Heart left ventricle (tissue), 16 donors: ENCODE data around the gene CNTN5. TPM values are rescaled to one million over a fixed set of nuclear protein-coding genes. Genes with fewer than 3 reads are reported as not detected.

Experiments
- ATAC-seq, 4 donors: fragments of 200-7000 bp; cut with Tn5 transposase; one replicate each; pipeline ENCODE4 v1.9.1; 2020 to 2022; ENCODE audit warnings: moderate library complexity in 4 of 4, mild to moderate bottlenecking in 3 of 4, moderate number of reproducible peaks in 1 of 4
- DNase-seq, 5 donors: peaks; one replicate each; pipeline ENCODE4 v3.0.0-alpha.2; 2020
- H3K27ac ChIP-seq, 12 donors: fragments of 200-600 bp; sonication (generic) in 4 of 12; one replicate each; pipeline versions ENCODE4 v1.5.0 to v1.8.0; 2016 to 2022; ENCODE audit warnings: mild to moderate bottlenecking in 2 of 12
- H3K27me3 ChIP-seq, 9 donors: fragments of 200-600 bp; sonication (generic) in 2 of 9; one replicate each; pipeline versions ENCODE4 v1.5.1 to v1.8.0; 2016 to 2022; ENCODE audit warnings: mild to moderate bottlenecking in 3 of 9
- H3K36me3 ChIP-seq, 9 donors: fragments of 200-600 bp; sonication (generic) in 2 of 9; one replicate each; pipeline versions ENCODE4 v1.5.0 to v1.8.0; 2018 to 2022; ENCODE audit warnings: mild to moderate bottlenecking in 2 of 9
- H3K4me1 ChIP-seq, 12 donors: fragments of 200-600 bp; sonication (generic) in 4 of 12; one replicate each; pipeline versions ENCODE4 v1.5.0 to v1.8.0; 2016 to 2022; ENCODE audit warnings: mild to moderate bottlenecking in 3 of 12
- H3K4me3 ChIP-seq, 12 donors: fragments of 200-600 bp; sonication (generic) in 4 of 12; one replicate each; pipeline versions ENCODE4 v1.5.0 to v1.8.0; 2017 to 2022; ENCODE audit warnings: mild to moderate bottlenecking in 9 of 12, moderate library complexity in 4 of 12
- H3K9me3 ChIP-seq, 12 donors: fragments of 200-600 bp; sonication (generic) in 4 of 12; one replicate each; pipeline versions ENCODE4 v1.5.0 to v1.8.0; 2016 to 2022; ENCODE audit warnings: mild to moderate bottlenecking in 1 of 12
- CTCF ChIP-seq, 12 donors: fragments of 200-600 bp; sonication (generic) in 4 of 12; IDR thresholded peaks; one replicate each; pipeline versions ENCODE4 v1.5.0 to v1.8.0; 2018 to 2022; ENCODE audit warnings: antibody characterized with exemption in 12 of 12, mild to moderate bottlenecking in 5 of 12
- POLR2A ChIP-seq, 2 donors: fragments of 450-650 bp; IDR thresholded peaks; one replicate each; pipeline ENCODE4 v1.6.1; 2017; ENCODE audit warnings: antibody characterized with exemption in 2 of 2, mild to moderate bottlenecking in 2 of 2, moderate library complexity in 2 of 2
- WGBS, 4 donors: extraction: QIAGEN DNeasy Blood & Tissue Kit in 2 of 4; methylation state at CpG; one replicate each; pipeline versions ENCODE4 v1.1.5 to v1.1.7; 2013 to 2018; 5-methylcytosine and 5-hydroxymethylcytosine counted together
- intact Hi-C, 10 donors: fragments of 100-400 bp; cut with DNase I; formaldehyde crosslinking; loops; one replicate each; pipeline versions ENCODE4 v1.11.1 to v1.14.2; 2022
- polyA plus RNA-seq, 2 donors: library from polyadenylated mRNA; stranded (reverse); fragments of 200-250 nt; gene quantifications; one replicate each; pipeline ENCODE4 v1.2.3, GENCODE V29; 2013
- total RNA-seq, 9 donors: library from RNA; depleted of rRNA in 2 of 9; stranded (reverse); fragments of >200 nt in 2 of 9; fragmentation: NEBNext Ultra II Directional in 3 of 9; extraction: Animal tissue kit (Norgen Biotek cat#: 25700) in 3 of 9; gene quantifications; one replicate each; pipeline versions ENCODE4 v1.1.0 to v1.2.4, GENCODE V29; 2016 to 2023
- donor health status: ischemic (EF 13 %, LVEDD 7.1; RV severe dilation, severe dysfunction).
- donor health status: healthy with polysubstance abuse.
- donor health status: DM: no; HTN: yes; CAD: no.
- donor health status: DM: no; HTN: no; CAD: no.
- donor health status: ischemic (EF 25% LVEDD 6.9; RV normal size, moderate dysfunction).
- donor health status: ischemic (EF 25% LVEDD 5.7; RV mildly dilated, moderate dysfunction).
- donor health status: healthy.
- donor health status: DM: yes; HTN: yes; CAD: no.
- donor health status: ischemic (EF 35%, LVEDD 5.7; RV mildly dilated, moderate dysfunction).
- donor health status: nonischemic (EF 11% LVEDD 7.7; RV severe dilation, severe dysfunction).
- donor health status: DM: yes; HTN: yes; CAD: no.
- donor health status: PGD.
- donor health status: ischemic (EF 29% LVEDD 5.4; RV normal size, mild dysfunction).
- donor health status: nonischemic (EF 23%, LVEDD 6.1; RV moderate dilation, normal function).

CNTN5 gene
- total and polyA plus RNA-seq, 11 donors, result 0.11 to 0.16 TPM; not detected in 9

GRCh38 chr11:99177446-99177845 is 156.7 kb downstream of the CNTN5 start:
- DNase-seq, result no peak
- Histone ChIP-seq H3K27ac (no peak overlapping the region), H3K36me3 (no peaks in the 10 kb centered on the region), H3K4me1 (no peaks in the 10 kb centered on the region), H3K27me3 (no peaks in the 10 kb centered on the region), H3K9me3 (peaks cover 0 to 7% (median 0%) of the 10 kb centered on the region in 12 donors), H3K4me3 (no peak overlapping the region)
- 78 to 86% (median 79%) methylated on average over 2 of the region's 2 CpGs for WGBS, 4 donors
- intact Hi-C loops, result no loop called here
- TF ChIP-seq POLR2A (IDR thresholded peaks at IDR 0.05) (no peak), CTCF (IDR thresholded peaks at IDR 0.05) (no peak)
- ATAC-seq, result no peak

GRCh38 chr11:99184146-99184545 is 163.4 kb downstream of the CNTN5 start:
- no peaks in the 10 kb centered on the region for H3K27me3 ChIP-seq
- H3K4me3 ChIP-seq, result no peak overlapping the region
- H3K9me3 ChIP-seq, result no peaks in the 10 kb centered on the region
- no peak for DNase-seq
- no peak for ATAC-seq
- no peaks in the 10 kb centered on the region for H3K36me3 ChIP-seq
- intact Hi-C loops, result no loop called here
- H3K4me1 ChIP-seq, result no peaks in the 10 kb centered on the region
- no peak overlapping the region for H3K27ac ChIP-seq
- no peak for TF ChIP-seq CTCF (IDR thresholded peaks at IDR 0.05)
- no peak for TF ChIP-seq POLR2A (IDR thresholded peaks at IDR 0.05)

- H3K4me1 ChIP-seq, result no peaks in the 10 kb centered on the region
- H3K27me3 ChIP-seq, result no peaks in the 10 kb centered on the region
- ATAC-seq (no peak), DNase-seq (no peak)
- WGBS, 4 donors, result 62 to 72% (median 69%) methylated on average over 2 of the region's 2 CpGs
- H3K4me3 ChIP-seq, result no peak overlapping the region
- TF ChIP-seq CTCF (IDR thresholded peaks at IDR 0.05) (no peak), POLR2A (IDR thresholded peaks at IDR 0.05) (no peak)
- H3K36me3 ChIP-seq, result no peaks in the 10 kb centered on the region
- H3K27ac ChIP-seq, result no peak overlapping the region
- intact Hi-C loops, result no loop called here
- H3K9me3 ChIP-seq, result no peaks in the 10 kb centered on the region
Observed at GRCh38 chr11:99188221-99188620, 167.5 kb downstream of the CNTN5 start.

GRCh38 chr11:99192716-99193115 is 172.0 kb downstream of the CNTN5 start:
- Histone ChIP-seq H3K27me3 (no peaks in the 10 kb centered on the region), H3K4me1 (no peaks in the 10 kb centered on the region), H3K27ac (no peak overlapping the region), H3K4me3 (no peak overlapping the region), H3K9me3 (no peaks in the 10 kb centered on the region), H3K36me3 (no peaks in the 10 kb centered on the region)
- TF ChIP-seq POLR2A (IDR thresholded peaks at IDR 0.05), result no peak
- TF ChIP-seq CTCF (IDR thresholded peaks at IDR 0.05), result no peak
- intact Hi-C loops, result no loop called here
- 62 to 77% (median 67%) methylated on average over 1 of the region's 1 CpG for WGBS, 4 donors
- ATAC-seq (no peak), DNase-seq (no peak)
